ENCODE measurements around the gene APBB2.
"Not testable (repeated sequence)": the region's sequence is repeated elsewhere in the genome, so short reads cannot be mapped to it uniquely, and the experiment has no call there.

The APBB2 gene

GRCh38 chr4:41014158-41014557, 200.2 kb downstream of the APBB2 start:
- no peak for DNase-seq (ENCODE audit: low read depth)

GRCh38 chr4:41013746-41014145, 200.6 kb downstream of the APBB2 start:
- DNase-seq (ENCODE audit: low read depth) = no peak

DNA sequence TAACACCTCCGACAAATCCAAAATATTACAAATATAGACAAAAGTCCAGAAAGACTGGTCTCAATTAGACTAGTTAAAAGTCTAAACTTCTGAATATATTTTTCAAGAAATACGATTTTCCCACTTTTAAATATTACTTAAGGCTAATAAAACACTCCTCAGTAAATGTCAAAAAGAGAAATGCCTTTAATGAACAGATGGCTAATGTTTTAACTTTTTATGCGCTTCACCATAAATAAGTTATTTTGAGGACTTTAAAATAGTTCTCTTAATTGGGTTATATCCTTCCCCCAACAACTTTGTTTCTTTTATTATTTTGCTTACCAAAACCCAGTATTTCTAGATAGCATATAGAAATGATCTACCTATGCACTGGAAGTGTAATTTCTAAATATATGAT, 201.4 kb downstream of the APBB2 start:
- DNase-seq (ENCODE audit: low read depth) = no peak

- DNase-seq (ENCODE audit: low read depth) = no peak
Measured at GRCh38 chr4:41012293-41012692, 202.0 kb downstream of the APBB2 start.

DNA sequence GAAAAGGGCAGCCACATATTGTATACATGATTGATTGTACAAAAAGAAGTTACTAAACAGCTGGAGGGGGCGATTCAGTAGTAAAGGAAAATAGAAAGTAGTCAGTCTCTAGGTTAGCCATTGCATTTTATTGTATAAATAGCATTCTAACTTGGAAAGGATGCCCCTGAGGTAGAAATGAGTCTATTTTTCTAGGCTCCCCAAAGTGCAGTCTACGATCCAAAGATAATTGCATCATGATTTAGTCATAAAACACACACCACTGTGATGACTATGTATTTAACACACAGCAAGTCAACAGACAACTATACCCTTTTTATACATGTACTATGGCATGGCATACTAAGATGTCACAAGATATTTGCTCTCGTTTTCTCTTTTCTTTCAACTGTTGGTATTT, 204.9 kb downstream of the APBB2 start:
- DNase-seq (ENCODE audit: low read depth) = no peak

- DNase-seq (ENCODE audit: low read depth) = no peak
Measured at GRCh38 chr4:41006141-41006540, 208.2 kb downstream of the APBB2 start.

- no peak for DNase-seq (ENCODE audit: low read depth)
Measured at GRCh38 chr4:41002309-41002708, 212.0 kb downstream of the APBB2 start.

DNA sequence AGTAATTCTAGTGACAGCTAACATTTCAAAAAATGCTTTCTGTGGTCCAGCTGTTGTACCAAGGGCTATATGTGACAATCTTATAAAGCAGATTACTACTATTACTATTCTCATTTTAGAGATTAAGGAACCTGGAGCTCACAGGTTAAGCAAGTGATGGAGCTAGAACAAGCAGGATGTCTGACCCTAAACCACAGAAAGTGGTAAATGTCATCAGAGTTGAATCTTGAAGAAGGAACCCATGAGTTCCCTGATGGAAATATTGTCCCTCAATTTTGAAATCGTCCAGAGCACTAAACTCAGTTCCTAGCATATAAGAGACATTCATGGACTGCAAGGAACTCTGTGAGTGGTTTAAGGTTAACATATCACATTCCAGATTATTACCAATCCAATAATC, 214.0 kb downstream of the APBB2 start:
- no peak for DNase-seq (ENCODE audit: low read depth)

DNA sequence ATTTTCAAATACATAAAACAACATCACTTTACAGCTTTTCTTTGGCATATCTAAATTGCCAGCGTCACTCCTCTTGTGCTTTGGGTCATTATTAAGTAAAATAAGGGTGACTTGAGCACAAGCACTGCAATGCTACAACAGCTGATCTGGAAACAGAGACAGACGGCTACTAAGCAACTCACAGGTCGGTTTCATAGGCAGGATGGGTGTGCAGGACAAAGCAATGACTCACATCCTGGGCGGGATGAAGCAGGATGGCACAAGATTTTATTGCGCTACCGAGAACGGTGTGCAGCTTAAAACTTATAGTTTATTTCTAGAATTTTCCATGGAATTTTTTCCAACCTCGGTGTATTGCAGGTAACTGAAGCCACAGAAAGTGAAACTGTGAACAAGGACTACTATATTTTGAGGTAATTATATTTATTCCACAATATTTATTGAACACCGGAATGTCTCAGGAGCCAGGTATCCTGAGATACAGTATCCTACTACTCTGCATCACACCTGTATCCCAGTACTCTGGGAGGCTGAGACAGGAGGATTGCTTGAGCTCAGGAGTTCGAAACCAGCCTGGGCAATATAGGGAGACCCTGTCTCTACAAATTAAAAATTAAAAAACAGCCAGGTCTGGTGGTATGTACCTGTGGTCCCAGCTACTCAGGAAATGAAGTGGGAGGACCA, 215.5 kb downstream of the APBB2 start:
- no peak for DNase-seq (ENCODE audit: low read depth)

- no peak for DNase-seq (ENCODE audit: low read depth)
Measured at GRCh38 chr4:40995850-40996249, 218.5 kb downstream of the APBB2 start.

GRCh38 chr4:40994321-40994720, 220.0 kb downstream of the APBB2 start:
- DNase-seq (ENCODE audit: low read depth) = not testable (repeated sequence)

GRCh38 chr4:40993296-40993693, 221.0 kb downstream of the APBB2 start:
- DNase-seq (ENCODE audit: low read depth) = not testable (repeated sequence)

- no peak for DNase-seq (ENCODE audit: low read depth)
Measured at GRCh38 chr4:40992472-40993295, 221.7 kb downstream of the APBB2 start.

DNA sequence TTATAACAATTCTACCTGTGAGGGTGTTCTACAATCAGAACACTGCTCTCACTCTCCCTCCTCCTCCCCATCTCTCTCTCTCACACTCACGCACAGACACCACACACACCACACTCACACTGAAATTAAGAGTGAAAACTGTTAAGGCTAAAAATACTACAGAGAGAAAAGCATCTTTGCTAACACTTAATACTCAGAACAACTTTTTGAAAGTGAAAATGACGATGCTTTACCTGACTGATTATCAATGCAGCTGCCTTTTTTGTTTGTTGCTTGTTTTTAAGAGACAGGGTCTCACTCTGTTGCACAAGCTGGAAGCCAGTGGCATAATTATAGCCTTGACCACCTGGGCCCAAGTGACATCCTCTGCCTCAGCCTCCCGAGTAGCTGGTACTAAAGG, 222.4 kb downstream of the APBB2 start:
- DNase-seq (ENCODE audit: low read depth) = no peak

GRCh38 chr4:40990899-40991265, 223.5 kb downstream of the APBB2 start:
- DNase-seq (ENCODE audit: low read depth) = no peak

DNA sequence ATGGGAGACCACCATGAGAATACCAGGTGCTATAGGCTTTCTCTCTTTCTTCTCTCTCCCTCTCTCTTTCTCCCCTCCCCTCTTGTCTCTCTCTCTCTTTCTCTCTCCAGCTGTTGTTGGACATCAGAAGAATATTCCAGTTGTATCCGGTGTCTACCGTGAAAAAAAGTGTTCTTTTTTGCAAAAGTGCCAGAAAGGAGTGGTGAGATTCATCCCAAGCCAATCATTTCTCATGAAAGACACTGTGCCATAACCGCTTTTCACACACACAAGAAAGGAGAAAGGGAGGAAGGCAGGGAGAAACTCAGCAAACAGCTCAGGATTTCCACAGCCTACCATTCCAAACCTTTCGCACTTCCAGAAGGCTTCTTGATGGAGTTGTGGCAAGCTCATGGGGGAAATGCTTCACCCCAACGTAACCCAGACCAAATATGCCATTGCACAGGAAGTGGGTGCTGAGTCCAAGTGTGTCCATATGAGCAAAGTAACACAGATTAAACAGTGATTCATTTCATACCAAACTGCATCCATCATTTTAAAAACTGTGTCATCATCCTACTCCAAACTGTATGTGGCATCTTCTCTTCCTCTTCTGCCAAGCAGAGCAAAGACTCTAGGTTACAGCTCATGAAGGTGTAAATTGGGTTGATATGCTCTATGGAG, 224.0 kb downstream of the APBB2 start:
- no peak for DNase-seq (ENCODE audit: low read depth)

DNA sequence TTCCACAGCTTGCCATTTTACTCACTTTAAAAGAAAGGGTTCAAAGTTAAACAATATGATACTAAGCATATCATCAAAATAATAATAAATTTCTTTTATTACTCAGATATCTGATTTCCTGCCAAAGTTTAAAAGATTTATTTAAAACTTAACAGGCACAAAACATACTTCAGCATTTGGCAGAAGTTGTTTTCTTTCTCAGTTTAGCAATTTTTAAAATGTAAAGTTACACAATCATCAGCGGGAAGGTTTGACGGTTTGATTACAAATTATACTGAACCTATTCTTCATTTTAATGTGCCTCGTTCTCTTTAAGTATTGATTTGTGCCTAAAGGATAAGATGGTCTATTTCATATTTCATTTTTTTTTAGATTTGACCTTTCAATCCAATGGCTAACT, 227.2 kb downstream of the APBB2 start:
- no peak for DNase-seq (ENCODE audit: low read depth)

GRCh38 chr4:40986375-40986774, 228.0 kb downstream of the APBB2 start:
- no peak for DNase-seq (ENCODE audit: low read depth)

DNA sequence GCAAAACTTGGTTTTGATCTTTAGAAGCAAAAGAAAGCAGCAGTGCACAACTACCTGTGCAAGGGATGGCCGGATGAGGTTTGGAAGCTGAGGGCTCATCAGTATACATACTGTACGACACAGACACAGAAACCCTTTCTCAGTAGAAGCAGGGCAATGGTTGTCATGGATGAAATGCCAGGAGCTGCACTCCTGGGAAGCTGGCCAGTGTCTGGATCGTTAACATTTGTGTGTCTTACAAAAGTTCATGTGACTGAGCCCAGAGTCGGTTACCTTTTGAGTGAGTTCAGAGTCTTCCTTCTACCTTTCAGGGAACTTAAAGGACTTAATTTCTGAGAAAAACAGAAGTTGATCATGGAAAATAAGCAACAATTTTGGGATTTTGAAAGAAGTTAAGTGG, 230.3 kb downstream of the APBB2 start:
- no peak for DNase-seq (ENCODE audit: low read depth)

DNA sequence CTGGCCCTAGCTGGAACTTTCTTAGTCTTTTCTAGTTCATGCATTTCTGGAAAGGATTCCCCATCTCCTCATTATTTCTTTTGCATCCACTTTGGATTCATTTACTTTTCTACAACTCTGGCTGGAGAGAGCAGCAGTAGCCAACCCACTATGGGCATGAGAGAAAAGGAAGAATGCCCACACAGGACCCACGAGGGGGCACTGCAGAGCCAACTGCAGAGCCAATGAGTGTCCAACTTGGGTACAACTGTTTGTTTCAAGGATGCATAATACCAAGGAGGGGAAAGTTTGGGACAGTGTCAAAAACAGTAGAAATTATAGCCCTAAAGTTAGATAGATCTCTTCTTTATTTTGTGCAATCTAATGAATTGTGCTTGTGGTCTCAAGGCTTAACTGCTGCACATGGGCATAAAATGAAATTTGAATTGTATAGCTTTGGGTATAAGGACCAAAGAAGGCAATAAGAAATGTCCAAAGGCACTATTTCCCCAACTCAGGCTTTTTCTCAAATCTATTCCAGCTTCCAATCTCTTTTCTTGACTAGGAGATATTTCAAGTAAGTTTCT, 233.9 kb downstream of the APBB2 start:
- no peak for DNase-seq (ENCODE audit: low read depth)

- DNase-seq (ENCODE audit: low read depth) = no peak
Measured at GRCh38 chr4:40978548-40978947, 235.8 kb downstream of the APBB2 start.

GRCh38 chr4:40976343-40976742, 238.0 kb downstream of the APBB2 start:
- no peak for DNase-seq (ENCODE audit: low read depth)

- DNase-seq (ENCODE audit: low read depth) = no peak
Measured at GRCh38 chr4:40972722-40973121, 241.6 kb downstream of the APBB2 start.

All from stimulated activated CD8-positive, alpha-beta memory T cell treated with anti-CD3 and anti-CD28 coated beads, Interleukin-12 subunit alpha, Interleukin-12 subunit beta, amount 100 ng/mL, for 4 hours (primary cell).